Fibroblast of the aortic adventitia (primary cell): ENCODE data around the gene IKBIP. TPM values are rescaled to one million over a fixed set of nuclear protein-coding genes. Genes with fewer than 3 reads are reported as not detected.

ENCODE experiments used
- DNase-seq: peaks from one replicate; pipeline ENCODE4 v3.0.0-alpha.2; 2010; ENCODE audit warnings: low read depth
- H3K4me3 ChIP-seq: 2 replicates; pipeline ENCODE4 v1.5.1; 2011; ENCODE audit warnings: low read depth, mild to moderate bottlenecking, control low read depth, low read length, moderate library complexity
- CTCF ChIP-seq: IDR thresholded peaks from 2 replicates; pipeline ENCODE4 v1.5.1; 2011; ENCODE audit warnings: mild to moderate bottlenecking, low read length, control low read depth, inconsistent platforms; ENCODE audit not compliant: insufficient read depth
- total RNA-seq: library from RNA; depleted of rRNA; stranded (reverse); fragments of >200 nt; gene quantifications from 2 replicates; pipeline ENCODE4 v1.2.3, GENCODE V29; 2012; ENCODE audit warnings: low replicate concordance

IKBIP gene
- total RNA-seq, 1 donor, result 67.4 TPM

DNA sequence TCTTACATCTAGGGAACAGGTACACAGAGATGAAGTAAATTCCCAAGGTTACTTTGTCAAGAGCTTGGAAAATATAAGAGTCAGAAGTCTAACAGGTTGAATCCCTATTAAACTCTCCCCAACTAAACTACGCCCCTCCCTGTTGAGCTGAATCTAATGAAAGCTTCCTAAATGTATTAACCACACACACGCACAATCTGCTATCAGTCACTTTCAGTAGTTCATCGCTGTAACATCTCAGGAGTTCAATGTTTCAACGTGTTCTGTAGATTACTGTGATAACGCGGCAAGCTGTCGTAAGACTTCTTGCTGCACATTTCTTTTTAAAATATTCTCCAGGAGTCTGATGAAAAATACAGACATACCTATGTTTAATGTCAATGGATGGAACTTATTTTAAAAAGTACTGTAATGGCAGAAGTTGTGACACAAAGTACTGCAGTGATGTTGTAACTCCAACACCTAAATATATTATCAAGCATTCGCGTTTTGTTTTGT, 51.7 kb downstream of the IKBIP start:
- H3K4me3 ChIP-seq, result peak overlapping the region; percentile 65
- no peak for DNase-seq
- TF ChIP-seq CTCF, result no peak

- no peak for DNase-seq
- TF ChIP-seq CTCF, result no peak
- no peak overlapping the region for H3K4me3 ChIP-seq
Measured at GRCh38 chr12:98591209-98591608, 53.4 kb downstream of the IKBIP start.

DNA sequence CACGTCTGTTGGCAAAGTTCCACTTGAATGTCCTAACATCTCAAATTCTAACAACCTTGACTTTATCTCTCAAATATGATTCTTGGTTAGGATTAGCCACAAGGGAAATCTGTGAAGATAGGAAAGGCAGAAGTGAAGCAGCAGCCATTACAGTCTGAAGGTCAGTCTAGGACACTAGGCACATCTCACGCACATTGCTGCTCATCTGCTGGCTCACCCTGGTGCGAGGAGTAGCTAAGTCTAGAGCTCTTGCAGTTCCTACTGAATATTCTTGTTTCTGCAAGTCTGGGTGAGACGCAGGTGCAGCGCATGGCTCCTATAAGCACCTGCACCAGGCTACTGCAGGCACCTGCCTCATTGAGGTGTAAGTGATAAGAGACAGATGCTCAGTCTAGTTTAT, 57.5 kb downstream of the IKBIP start:
- TF ChIP-seq CTCF, result no peak
- no peak overlapping the region for H3K4me3 ChIP-seq
- no peak for DNase-seq

DNA sequence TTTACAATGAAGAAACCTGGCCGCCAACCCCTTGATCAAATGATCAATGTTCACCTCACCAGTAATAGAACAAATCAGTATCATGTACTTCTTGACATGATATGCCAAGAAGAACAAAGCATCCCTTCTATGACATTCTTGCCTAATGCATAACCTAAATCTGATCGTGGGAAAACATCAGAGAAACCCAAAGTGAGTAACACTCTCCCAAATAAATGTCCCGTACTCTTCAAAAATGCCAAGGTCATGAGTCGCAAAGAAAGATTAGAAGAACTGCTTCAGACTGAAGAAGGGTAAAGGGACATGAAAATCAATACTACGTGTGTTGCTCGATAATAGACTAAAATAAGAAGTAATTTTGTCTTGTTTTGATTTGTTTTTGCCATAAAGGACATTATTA, 62.5 kb downstream of the IKBIP start:
- DNase-seq, result no peak
- H3K4me3 ChIP-seq, result no peak overlapping the region

DNA sequence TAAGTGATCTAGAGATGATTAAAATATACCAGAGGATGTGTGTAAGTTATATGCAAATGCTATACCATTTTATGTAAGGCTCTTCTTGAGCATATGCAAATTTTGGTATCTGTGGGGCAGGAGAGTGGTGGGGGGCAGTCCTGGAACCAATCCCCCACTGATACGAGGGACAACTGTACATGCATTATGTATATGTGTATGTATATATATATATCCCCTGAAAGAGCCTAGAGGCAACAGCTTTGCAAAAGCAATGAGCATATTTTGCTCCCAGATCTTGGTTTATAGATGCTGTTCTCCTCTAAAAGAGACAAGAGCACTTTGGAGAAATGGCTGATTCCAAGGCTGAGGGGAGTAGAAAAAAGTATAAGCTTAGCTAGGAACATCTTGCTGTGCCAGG, 63.5 kb downstream of the IKBIP start:
- no peak for TF ChIP-seq CTCF
- no peak overlapping the region for H3K4me3 ChIP-seq
- no peak for DNase-seq

More for the DNA sequence above, 62.5 kb downstream of the IKBIP start:
- no peak for TF ChIP-seq CTCF

GRCh38 chr12:98580695-98581094, 63.9 kb downstream of the IKBIP start:
- DNase-seq, result no peak
- no peak for TF ChIP-seq CTCF
- H3K4me3 ChIP-seq, result no peak overlapping the region

GRCh38 chr12:98579835-98580234, 64.8 kb downstream of the IKBIP start:
- no peak for DNase-seq
- no peak overlapping the region for H3K4me3 ChIP-seq
- no peak for TF ChIP-seq CTCF
